Omental fat pad (tissue), 4 donors: Measurements from ENCODE around the gene IGLL5. TPM values are rescaled to one million over a fixed set of nuclear protein-coding genes. Genes with fewer than 3 reads are reported as not detected.
A peak's percentile ranks its signal among the peaks of the same experiment; 100 is the strongest.
"Not testable (repeated sequence)": the region's sequence is repeated elsewhere in the genome, so short reads cannot be mapped to it uniquely, and the experiment has no call there.

Experiments used
- ATAC-seq: fragments of 150-250 bp; one replicate; pipeline ENCODE4 v1.9.1; 2016; ENCODE audit warnings: mild to moderate bottlenecking, moderate library complexity; ENCODE audit not compliant: low FRiP score
- DNase-seq: peaks from one replicate; pipeline ENCODE4 v3.0.0-alpha.2; 2019; ENCODE audit warnings: low spot score
- total RNA-seq, 4 donors: library from RNA; depleted of rRNA; stranded (reverse); fragments of >200 nt; gene quantifications; one replicate each; pipeline ENCODE4 v1.1.0, GENCODE V29; 2016
- TF ChIP-seq, protein P1 (sequence below), 3 donors: fragments of 450-650 bp; IDR thresholded peaks; one replicate each; pipeline ENCODE4 v1.5.1; 2016 to 2017; ENCODE audit warnings: antibody characterized with exemption in 3 of 3, mild to moderate bottlenecking in 3 of 3, moderate library complexity in 2 of 3

IGLL5 gene
- total RNA-seq, 4 donors from 2014 or later, result 1.2 to 7.7 (median 1.4) TPM

DNA sequence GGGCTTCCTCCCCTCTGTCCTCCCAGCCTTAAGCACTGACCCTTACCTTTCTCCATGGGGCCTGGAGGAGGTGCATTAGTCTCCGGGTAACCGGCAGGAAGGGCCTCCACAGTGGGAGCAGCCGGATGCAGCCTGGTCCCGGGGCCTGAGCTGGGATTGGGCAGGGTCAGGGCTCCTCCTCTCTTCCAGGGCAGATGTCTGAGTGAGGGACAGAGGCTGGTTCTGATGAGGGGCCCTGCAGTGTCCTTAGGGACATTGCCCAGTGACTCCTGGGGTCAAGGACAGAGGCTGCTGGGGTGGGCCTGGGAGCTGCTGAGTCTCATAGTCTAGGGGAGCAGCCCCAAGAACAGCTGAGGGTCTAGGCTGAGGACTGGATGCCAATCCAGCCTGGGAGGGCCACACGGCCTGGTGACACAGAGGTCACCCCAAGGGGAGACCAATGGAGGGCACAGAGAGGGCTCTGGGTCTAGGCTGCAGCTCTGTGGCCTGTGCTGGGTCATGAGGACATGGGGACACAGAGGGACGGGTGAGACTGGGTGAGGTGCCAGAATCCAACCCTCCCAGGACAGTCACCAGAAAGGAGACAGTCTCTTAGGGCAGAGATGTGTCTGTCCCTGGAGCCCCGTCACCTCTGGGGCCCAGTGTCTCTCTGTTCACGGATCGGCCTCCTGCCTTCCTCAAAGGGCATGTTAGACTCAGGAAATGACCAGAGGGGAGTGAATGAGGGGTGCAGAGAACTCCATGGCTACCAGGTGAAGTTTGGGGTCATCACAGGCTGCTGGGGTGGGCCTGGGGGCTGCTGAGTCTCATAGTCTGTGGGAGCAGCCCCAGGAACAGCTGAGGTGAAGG lies 6.5 kb downstream of the IGLL5 start:
- no peak for ATAC-seq
- DNase-seq, result peak; percentile 7
- TF ChIP-seq, protein P1, sequence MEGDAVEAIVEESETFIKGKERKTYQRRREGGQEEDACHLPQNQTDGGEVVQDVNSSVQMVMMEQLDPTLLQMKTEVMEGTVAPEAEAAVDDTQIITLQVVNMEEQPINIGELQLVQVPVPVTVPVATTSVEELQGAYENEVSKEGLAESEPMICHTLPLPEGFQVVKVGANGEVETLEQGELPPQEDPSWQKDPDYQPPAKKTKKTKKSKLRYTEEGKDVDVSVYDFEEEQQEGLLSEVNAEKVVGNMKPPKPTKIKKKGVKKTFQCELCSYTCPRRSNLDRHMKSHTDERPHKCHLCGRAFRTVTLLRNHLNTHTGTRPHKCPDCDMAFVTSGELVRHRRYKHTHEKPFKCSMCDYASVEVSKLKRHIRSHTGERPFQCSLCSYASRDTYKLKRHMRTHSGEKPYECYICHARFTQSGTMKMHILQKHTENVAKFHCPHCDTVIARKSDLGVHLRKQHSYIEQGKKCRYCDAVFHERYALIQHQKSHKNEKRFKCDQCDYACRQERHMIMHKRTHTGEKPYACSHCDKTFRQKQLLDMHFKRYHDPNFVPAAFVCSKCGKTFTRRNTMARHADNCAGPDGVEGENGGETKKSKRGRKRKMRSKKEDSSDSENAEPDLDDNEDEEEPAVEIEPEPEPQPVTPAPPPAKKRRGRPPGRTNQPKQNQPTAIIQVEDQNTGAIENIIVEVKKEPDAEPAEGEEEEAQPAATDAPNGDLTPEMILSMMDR (IDR thresholded peaks at IDR 0.05), result no peak

- DNase-seq (peak; percentile 2), ATAC-seq (no peak)
- TF ChIP-seq, protein P1 (IDR thresholded peaks at IDR 0.05), result no peak
These were observed 7.4 kb downstream of the IGLL5 start for GRCh38 chr22:22894740-22895731.

- DNase-seq (peak; percentile 5), ATAC-seq (no peak)
- TF ChIP-seq, protein P1 (IDR thresholded peaks at IDR 0.05), result no peak
These were observed 8.3 kb downstream of the IGLL5 start for GRCh38 chr22:22895776-22896445.

DNA sequence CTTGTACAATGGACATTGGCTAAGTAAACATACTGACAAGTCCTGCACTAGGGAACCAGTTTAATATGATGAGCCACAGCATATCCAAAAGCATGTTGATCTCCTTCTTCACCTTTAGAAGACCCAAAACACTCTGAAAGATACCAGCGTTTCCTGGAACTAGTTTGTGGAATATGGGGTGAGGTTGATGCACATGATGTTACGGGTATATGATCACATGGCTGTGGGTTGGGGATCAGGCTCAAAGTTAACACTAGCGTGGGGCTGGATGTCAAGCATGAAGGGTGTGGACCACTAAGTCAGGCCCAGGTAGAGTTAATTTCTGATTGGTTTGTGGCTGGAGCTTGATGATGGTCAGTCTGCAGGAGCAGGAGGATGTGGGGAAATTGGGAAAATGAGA lies 9.0 kb downstream of the IGLL5 start:
- TF ChIP-seq, protein P1 (IDR thresholded peaks at IDR 0.05), result no peak
- DNase-seq (no peak), ATAC-seq (no peak)

- ATAC-seq, result no peak
- DNase-seq, result peak; percentile 0
- TF ChIP-seq, protein P1 (IDR thresholded peaks at IDR 0.05), result no peak
These were observed 9.5 kb downstream of the IGLL5 start for GRCh38 chr22:22897091-22897490.

GRCh38 chr22:22897947-22898346 lies 10.3 kb downstream of the IGLL5 start:
- TF ChIP-seq, protein P1 (IDR thresholded peaks at IDR 0.05), result no peak
- DNase-seq (no peak), ATAC-seq (no peak)

- DNase-seq, result peak; percentile 4
- ATAC-seq, result not testable (repeated sequence)
These were observed 10.9 kb downstream of the IGLL5 start for GRCh38 chr22:22898411-22898950.

DNA sequence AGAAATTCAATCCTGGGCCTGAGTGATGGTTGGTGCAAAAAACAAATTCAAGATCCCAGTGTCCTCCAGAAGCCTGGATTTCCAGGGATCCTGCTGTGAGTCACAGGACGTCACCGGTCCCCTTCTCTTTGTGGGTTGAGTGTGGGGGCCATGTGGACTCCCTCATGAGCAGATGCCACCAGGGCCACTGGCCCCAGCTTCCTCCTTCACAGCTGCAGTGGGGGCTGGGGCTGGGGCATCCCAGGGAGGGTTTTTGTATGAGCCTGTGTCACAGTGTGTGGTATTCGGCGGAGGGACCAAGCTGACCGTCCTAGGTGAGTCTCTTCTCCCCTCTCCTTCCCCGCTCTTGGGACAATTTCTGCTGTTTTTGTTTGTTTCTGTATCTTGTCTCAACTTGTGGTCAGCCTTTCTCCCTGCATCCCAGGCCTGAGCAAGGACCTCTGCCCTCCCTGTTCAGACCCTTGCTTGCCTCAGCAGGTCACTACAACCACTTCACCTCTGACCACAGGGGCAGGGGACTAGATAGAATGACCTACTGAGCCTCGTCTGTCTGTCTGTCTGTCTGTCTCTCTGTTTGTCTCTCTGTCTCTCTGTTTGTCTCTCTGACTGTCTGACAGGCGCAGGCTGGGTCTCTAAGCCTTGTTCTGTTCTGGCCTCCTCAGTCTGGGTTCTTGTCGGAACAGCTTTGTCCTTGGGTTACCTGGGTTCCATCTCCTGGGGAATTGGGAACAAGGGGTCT lies 11.9 kb downstream of the IGLL5 start:
- DNase-seq, result not testable (repeated sequence)

GRCh38 chr22:22900527-22901205 lies 13.1 kb downstream of the IGLL5 start:
- not testable (repeated sequence) for ATAC-seq, DNase-seq

More for the DNA sequence above, 11.9 kb downstream of the IGLL5 start:
- ATAC-seq, result not testable (repeated sequence)
